ENCODE results near the gene SPTLC2. TPM values are rescaled to one million over a fixed set of nuclear protein-coding genes. Genes with fewer than 3 reads are reported as not detected.

SPTLC2 gene
- total RNA-seq, 4 donors from 2014 or later, result 18.9 to 24.6 (median 22.8) TPM

- Histone ChIP-seq H3K27ac (no peak overlapping the region), H3K4me1 (peaks cover 43% of the 10 kb centered on the region), H3K9me3 (no peaks in the 10 kb centered on the region), H3K36me3 (no peaks in the 10 kb centered on the region), H3K4me3 (no peak overlapping the region), H3K27me3 (no peaks in the 10 kb centered on the region)
- 42% methylated on average over 1 of the region's 1 CpG for WGBS
- DNase-seq (ENCODE audit: low spot score in 2 of 2), result no peak
- TF ChIP-seq EP300 (IDR thresholded peaks at IDR 0.05), result no peak
- no peak for TF ChIP-seq POLR2AphosphoS5 (IDR thresholded peaks at IDR 0.05)
- TF ChIP-seq POLR2A (IDR thresholded peaks at IDR 0.05), result no peak
- TF ChIP-seq CTCF (IDR thresholded peaks at IDR 0.05), result no peak
Measured at GRCh38 chr14:77603031-77603430, 13.4 kb downstream of the SPTLC2 start.

GRCh38 chr14:77601846-77602619 lies 14.4 kb downstream of the SPTLC2 start:
- WGBS, result 89% methylated on average over 12 of the region's 12 CpGs
- H3K4me3 ChIP-seq, result no peak overlapping the region

GRCh38 chr14:77599889-77600288 lies 16.5 kb downstream of the SPTLC2 start:
- no peak for DNase-seq (ENCODE audit: low spot score in 2 of 2)
- Histone ChIP-seq H3K27ac (no peak overlapping the region), H3K9me3 (no peaks in the 10 kb centered on the region), H3K4me1 (peaks cover 37% of the 10 kb centered on the region), H3K27me3 (no peaks in the 10 kb centered on the region), H3K36me3 (peaks cover 25% of the 10 kb centered on the region), H3K4me3 (no peak overlapping the region)
- WGBS, result 33% methylated on average over 3 of the region's 3 CpGs
- TF ChIP-seq POLR2A (IDR thresholded peaks at IDR 0.05) (no peak), POLR2AphosphoS5 (IDR thresholded peaks at IDR 0.05) (no peak), EP300 (IDR thresholded peaks at IDR 0.05) (no peak), CTCF (IDR thresholded peaks at IDR 0.05) (no peak)

More at GRCh38 chr14:77601846-77602619, 14.4 kb downstream of the SPTLC2 start:
- TF ChIP-seq CTCF (IDR thresholded peaks at IDR 0.05) (no peak), EP300 (IDR thresholded peaks at IDR 0.05) (no peak), POLR2AphosphoS5 (IDR thresholded peaks at IDR 0.05) (no peak), POLR2A (IDR thresholded peaks at IDR 0.05) (no peak)
- Histone ChIP-seq H3K9me3 (no peaks in the 10 kb centered on the region), H3K36me3 (peaks cover 3% of the 10 kb centered on the region), H3K27me3 (no peaks in the 10 kb centered on the region), H3K4me1 (peaks cover 40% of the 10 kb centered on the region), H3K27ac (no peak overlapping the region)
- no peak for DNase-seq (ENCODE audit: low spot score in 2 of 2)

- no peak overlapping the region for H3K4me3 ChIP-seq
- H3K4me1 ChIP-seq, result peaks cover 32% of the 10 kb centered on the region
- no peak for DNase-seq (ENCODE audit: low spot score in 2 of 2)
- WGBS, result 58% methylated on average over 4 of the region's 4 CpGs
- no peak overlapping the region for H3K27ac ChIP-seq
- no peaks in the 10 kb centered on the region for H3K27me3 ChIP-seq
- H3K36me3 ChIP-seq, result peaks cover 28% of the 10 kb centered on the region
- no peaks in the 10 kb centered on the region for H3K9me3 ChIP-seq
- TF ChIP-seq POLR2A (IDR thresholded peaks at IDR 0.05), result no peak
- no peak for TF ChIP-seq POLR2AphosphoS5 (IDR thresholded peaks at IDR 0.05)
- no peak for TF ChIP-seq CTCF (IDR thresholded peaks at IDR 0.05)
- TF ChIP-seq EP300 (IDR thresholded peaks at IDR 0.05), result no peak
Measured at GRCh38 chr14:77598366-77599070, 17.9 kb downstream of the SPTLC2 start.

- Histone ChIP-seq H3K27ac (no peak overlapping the region), H3K36me3 (peaks cover 28% of the 10 kb centered on the region), H3K4me3 (no peak overlapping the region), H3K9me3 (no peaks in the 10 kb centered on the region), H3K4me1 (peaks cover 23% of the 10 kb centered on the region), H3K27me3 (no peaks in the 10 kb centered on the region)
- no peak for TF ChIP-seq POLR2AphosphoS5 (IDR thresholded peaks at IDR 0.05)
- no peak for TF ChIP-seq EP300 (IDR thresholded peaks at IDR 0.05)
- TF ChIP-seq POLR2A (IDR thresholded peaks at IDR 0.05), result no peak
- TF ChIP-seq CTCF (IDR thresholded peaks at IDR 0.05), result no peak
- 44% methylated on average over 2 of the region's 2 CpGs for WGBS
- no peak for DNase-seq (ENCODE audit: low spot score in 2 of 2)
Measured at GRCh38 chr14:77593501-77593961, 22.9 kb downstream of the SPTLC2 start.

Measured in suprapubic skin (tissue), 4 donors.